B cell (primary cell): ENCODE measurements around the gene DUSP11.

ENCODE experiments used
- CTCF ChIP-seq: fragments of 200-600 bp; IDR thresholded peaks from one replicate; pipeline ENCODE4 v1.8.0; 2022; ENCODE audit warnings: antibody characterized with exemption, mild to moderate bottlenecking
- EZH2 ChIP-seq: IDR thresholded peaks from 2 replicates; pipeline ENCODE4 v1.6.1; 2012; ENCODE audit warnings: borderline replicate concordance, low read depth, mild to moderate bottlenecking, moderate library complexity, low read length; ENCODE audit not compliant: insufficient read depth, poor library complexity, severe bottlenecking

- TF ChIP-seq CTCF (no peak), EZH2 (no peak)
Measured at GRCh38 chr2:73818296-73818695, 38.4 kb upstream of the DUSP11 start.
